ENCODE measurements around the gene SPDL1. TPM values are rescaled to one million over a fixed set of nuclear protein-coding genes. Genes with fewer than 3 reads are reported as not detected.
"Not testable (repeated sequence)": the region's sequence is repeated elsewhere in the genome, so short reads cannot be mapped to it uniquely, and the experiment has no call there.

SPDL1 gene
- total RNA-seq, 1 experiment from 2014 or later, result 39.2 TPM

GRCh38 chr5:169615561-169615960 is 32.0 kb downstream of the SPDL1 start:
- Histone ChIP-seq H3K9me2 (ENCODE audit: insufficient read depth) (no peaks in the 10 kb centered on the region), H3K36me3 (ENCODE audit: low read depth) (no peaks in the 10 kb centered on the region), H3K4me3 (no peak overlapping the region), H4K20me1 (ENCODE audit: insufficient read depth) (no peaks in the 10 kb centered on the region), H3K79me2 (ENCODE audit: low read depth) (no peaks in the 10 kb centered on the region), H3K4me2 (no peak overlapping the region), H3K27me3 (ENCODE audit: insufficient read depth, low read depth) (no peaks in the 10 kb centered on the region), H3K4me1 (replicated peaks; ENCODE audit: insufficient read depth) (no peaks in the 10 kb centered on the region), H3F3A (ENCODE audit: insufficient read depth, low read depth) (no peaks in the 10 kb centered on the region), H3K9me3 (ENCODE audit: insufficient read depth, low read depth) (no peaks in the 10 kb centered on the region; the same call in 1 of the 2 replicates), H2AFZ (no peak overlapping the region), H3K27ac (no peak overlapping the region)
- ChIA-PET POLR2A (ENCODE audit: unreplicated experiment) (no interaction called here), CTCF (no interaction called here)
- TF ChIP-seq CTCF (conservative IDR thresholded peaks at IDR 0.05) (no peak), EZH2 (IDR thresholded peaks at IDR 0.05; ENCODE audit: low read depth) (no peak)
- BruUV-seq (replicated peaks), result no TSS peak
- intact Hi-C loops (cut with micrococcal nuclease; ENCODE audit: unreplicated experiment), result no loop called here
- no peak for DNase-seq

- POLR2A ChIA-PET (ENCODE audit: unreplicated experiment); BruUV-seq (replicated peaks); H3K9me2 ChIP-seq (ENCODE audit: insufficient read depth); H3K9me3 ChIP-seq (ENCODE audit: insufficient read depth, low read depth); H3K36me3 ChIP-seq (ENCODE audit: low read depth); H3K27me3 ChIP-seq (ENCODE audit: insufficient read depth, low read depth); H2AFZ ChIP-seq; H3K4me1 ChIP-seq (replicated peaks; ENCODE audit: insufficient read depth); DNase-seq; H3K4me3 ChIP-seq; H3F3A ChIP-seq (ENCODE audit: insufficient read depth, low read depth); intact Hi-C loops (cut with micrococcal nuclease; ENCODE audit: unreplicated experiment); H3K79me2 ChIP-seq (ENCODE audit: low read depth); H4K20me1 ChIP-seq (ENCODE audit: insufficient read depth); H3K27ac ChIP-seq; CTCF ChIA-PET; H3K4me2 ChIP-seq: not testable (repeated sequence)
Measured at GRCh38 chr5:169624307-169624706, 40.7 kb downstream of the SPDL1 start.

- DNase-seq, result no peak
- no peaks in the 10 kb centered on the region for H3F3A ChIP-seq (ENCODE audit: insufficient read depth, low read depth)
- no peaks in the 10 kb centered on the region for H3K27me3 ChIP-seq (ENCODE audit: insufficient read depth, low read depth)
- BruUV-seq (replicated peaks), result no TSS peak
- CTCF ChIA-PET, result no interaction called here
- POLR2A ChIA-PET (ENCODE audit: unreplicated experiment), result no interaction called here
- H3K4me3 ChIP-seq, result no peak overlapping the region
- H3K4me2 ChIP-seq, result no peak overlapping the region
- no peaks in the 10 kb centered on the region; the same call in 1 of the 2 replicates for H3K9me2 ChIP-seq (ENCODE audit: insufficient read depth)
- TF ChIP-seq EZH2 (IDR thresholded peaks at IDR 0.05; ENCODE audit: low read depth), result no peak
- TF ChIP-seq CTCF (conservative IDR thresholded peaks at IDR 0.05), result no peak
- intact Hi-C loops (cut with micrococcal nuclease; ENCODE audit: unreplicated experiment), result no loop called here
- H2AFZ ChIP-seq, result no peak overlapping the region
- H3K9me3 ChIP-seq (ENCODE audit: insufficient read depth, low read depth), result 0 out of 2 replicates have a peak, but pooled peaks cover 3% of the 10 kb centered on the region
- H3K36me3 ChIP-seq (ENCODE audit: low read depth), result no peaks in the 10 kb centered on the region
- no peak overlapping the region for H3K27ac ChIP-seq
- no peaks in the 10 kb centered on the region for H4K20me1 ChIP-seq (ENCODE audit: insufficient read depth)
- no peaks in the 10 kb centered on the region for H3K79me2 ChIP-seq (ENCODE audit: low read depth)
- H3K4me1 ChIP-seq (replicated peaks; ENCODE audit: insufficient read depth), result peaks cover 9% of the 10 kb centered on the region; the same call in 1 of the 2 replicates
Measured at GRCh38 chr5:169626779-169627178, 43.2 kb downstream of the SPDL1 start.

- no peak overlapping the region for H2AFZ ChIP-seq
- H3K4me3 ChIP-seq, result no peak overlapping the region
- no peak overlapping the region for H3K4me2 ChIP-seq
- H3K79me2 ChIP-seq (ENCODE audit: low read depth), result no peaks in the 10 kb centered on the region
- H3K4me1 ChIP-seq (replicated peaks; ENCODE audit: insufficient read depth), result peaks cover 9% of the 10 kb centered on the region; the same call in 1 of the 2 replicates
- intact Hi-C loops (cut with micrococcal nuclease; ENCODE audit: unreplicated experiment), result no loop called here
- TF ChIP-seq EZH2 (IDR thresholded peaks at IDR 0.05; ENCODE audit: low read depth), result no peak
- H3F3A ChIP-seq (ENCODE audit: insufficient read depth, low read depth), result no peaks in the 10 kb centered on the region
- no peaks in the 10 kb centered on the region for H4K20me1 ChIP-seq (ENCODE audit: insufficient read depth)
- CTCF ChIA-PET, result no interaction called here
- POLR2A ChIA-PET (ENCODE audit: unreplicated experiment), result no interaction called here
- no peak overlapping the region for H3K27ac ChIP-seq
- DNase-seq, result no peak
- BruUV-seq (replicated peaks), result no TSS peak
- no peaks in the 10 kb centered on the region; the same call in 1 of the 2 replicates for H3K9me2 ChIP-seq (ENCODE audit: insufficient read depth)
- H3K27me3 ChIP-seq (ENCODE audit: insufficient read depth, low read depth), result no peaks in the 10 kb centered on the region
- H3K9me3 ChIP-seq (ENCODE audit: insufficient read depth, low read depth), result 0 out of 2 replicates have a peak, but pooled peaks cover 3% of the 10 kb centered on the region
- no peaks in the 10 kb centered on the region for H3K36me3 ChIP-seq (ENCODE audit: low read depth)
Measured at GRCh38 chr5:169627551-169627950, 44.0 kb downstream of the SPDL1 start.

Data from PC-9 (cell line).